HL-60/S4 treated with retinoic acid at 250 ng/mL for 4 days and 3 days (cell line): ENCODE measurements around the gene PRKCB.
"Not testable (repeated sequence)": the region's sequence is repeated elsewhere in the genome, so short reads cannot be mapped to it uniquely, and the experiment has no call there.

Experiments
- in situ Hi-C: fragments of 300-500 bp; cut with MboI; formaldehyde crosslinking; loops from 2 replicates; pipeline ENCODE4 v1.7.0; 2022; ENCODE audit warnings: low sequenced_read_pairs

Gene PRKCB

GRCh38 chr16:24203675-24204074 lies 367.9 kb downstream of the PRKCB start:
- in situ Hi-C loops: no loop called here

DNA sequence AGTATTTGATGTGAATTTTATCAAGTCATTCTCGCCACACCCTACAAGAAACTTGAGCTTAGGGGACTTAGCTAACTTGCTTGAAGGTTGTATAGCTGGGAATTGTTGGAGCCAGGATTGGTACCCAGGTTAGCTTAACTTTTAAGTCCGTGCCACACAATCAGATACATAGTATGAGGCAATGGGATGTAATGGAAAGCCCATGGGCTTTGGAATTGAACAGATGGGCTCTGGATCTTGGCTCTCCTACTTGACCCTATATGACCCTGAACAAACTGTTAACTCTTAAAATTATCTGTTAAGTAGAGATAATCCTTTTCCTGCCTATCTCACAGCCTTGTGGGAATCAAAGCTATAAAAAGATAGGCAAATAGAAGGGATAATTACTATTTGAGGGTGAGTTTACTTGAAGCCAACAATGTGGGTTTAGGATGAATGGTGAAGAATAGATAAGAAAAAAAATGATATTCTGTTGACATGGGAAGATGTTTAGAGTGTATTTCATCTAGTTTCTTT lies 368.4 kb downstream of the PRKCB start:
- in situ Hi-C loops: no loop called here

DNA sequence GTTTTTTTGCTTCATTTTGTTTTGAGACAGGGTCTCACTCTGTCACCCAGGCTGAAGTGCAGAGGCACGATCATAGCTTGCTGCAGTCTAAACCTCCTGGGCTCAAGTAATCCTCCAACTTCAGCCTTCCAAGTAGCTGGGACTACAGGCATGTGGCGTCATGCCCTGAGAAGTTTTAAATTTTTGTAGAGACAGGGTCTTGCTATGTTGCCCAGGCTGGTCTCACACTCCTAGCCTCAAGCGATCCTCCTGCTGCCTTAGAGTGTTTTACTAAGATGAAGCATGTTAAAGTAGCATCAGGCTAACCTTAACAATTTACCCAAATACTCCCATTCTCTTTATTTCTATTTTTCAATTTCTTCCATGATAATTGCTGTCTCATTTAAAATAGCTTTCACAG lies 371.1 kb downstream of the PRKCB start:
- in situ Hi-C loops: no loop called here

GRCh38 chr16:24208710-24209109 lies 372.9 kb downstream of the PRKCB start:
- in situ Hi-C loops: no loop called here

- in situ Hi-C loops: no loop called here
These were observed 379.2 kb downstream of the PRKCB start for GRCh38 chr16:24214992-24215391.

DNA sequence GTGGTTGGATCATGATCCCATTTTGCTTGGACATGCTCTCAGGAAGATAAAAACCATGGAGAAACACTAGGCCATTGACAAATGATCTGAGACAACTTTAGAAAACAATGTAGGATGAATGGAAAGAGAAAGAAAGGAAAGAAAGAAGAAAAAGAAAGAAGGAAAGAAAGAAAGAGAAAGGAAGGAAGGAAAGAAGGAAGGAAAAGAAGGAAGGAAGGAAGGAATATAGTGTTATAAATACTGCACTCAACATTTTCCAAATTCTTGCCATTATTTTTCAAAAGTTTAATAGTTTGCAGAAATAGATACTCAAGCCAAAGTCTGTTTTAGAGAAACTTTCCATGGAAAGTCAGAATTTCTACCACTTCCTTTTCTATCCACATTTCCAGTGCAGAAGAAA lies 381.2 kb downstream of the PRKCB start:
- in situ Hi-C loops: no loop called here

DNA sequence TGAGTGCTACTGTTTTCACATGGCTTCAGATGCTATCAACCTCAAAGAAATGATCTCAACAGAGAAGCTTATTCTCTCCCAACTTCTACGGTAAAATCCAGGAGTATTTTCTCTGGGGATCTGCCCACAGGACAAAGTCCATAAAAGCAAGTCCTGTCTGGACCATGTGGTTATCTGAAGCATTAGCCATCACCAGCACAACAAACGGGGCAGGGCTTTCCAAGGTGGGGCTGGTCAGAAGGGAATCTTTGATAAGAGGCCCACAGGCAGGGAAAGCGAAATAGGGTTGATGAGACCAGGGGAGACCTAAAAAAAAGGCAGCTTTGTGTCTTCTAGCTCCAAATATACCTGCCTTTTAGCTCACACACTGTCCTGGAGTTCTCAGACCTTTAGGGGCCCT lies 381.7 kb downstream of the PRKCB start:
- in situ Hi-C loops: no loop called here

DNA sequence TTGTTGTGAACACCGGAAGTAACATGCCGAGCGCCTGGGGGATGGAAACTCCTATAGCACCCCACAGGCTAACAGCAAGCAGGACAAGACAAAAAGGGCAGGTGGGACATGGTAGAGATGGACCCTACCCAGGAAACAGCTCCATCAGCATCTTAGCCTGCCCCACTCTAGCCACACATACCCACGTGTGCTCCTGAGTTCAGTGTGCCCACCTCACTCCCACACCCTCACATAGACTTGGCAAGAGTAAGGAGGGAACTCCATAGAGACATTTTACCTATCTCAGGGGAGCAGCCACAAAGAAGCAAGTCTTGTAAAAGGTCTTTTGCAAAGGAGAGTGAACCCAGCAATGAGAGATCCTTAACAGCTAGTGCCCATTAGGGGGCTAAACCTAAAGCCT lies 382.5 kb downstream of the PRKCB start:
- in situ Hi-C loops: no loop called here

DNA sequence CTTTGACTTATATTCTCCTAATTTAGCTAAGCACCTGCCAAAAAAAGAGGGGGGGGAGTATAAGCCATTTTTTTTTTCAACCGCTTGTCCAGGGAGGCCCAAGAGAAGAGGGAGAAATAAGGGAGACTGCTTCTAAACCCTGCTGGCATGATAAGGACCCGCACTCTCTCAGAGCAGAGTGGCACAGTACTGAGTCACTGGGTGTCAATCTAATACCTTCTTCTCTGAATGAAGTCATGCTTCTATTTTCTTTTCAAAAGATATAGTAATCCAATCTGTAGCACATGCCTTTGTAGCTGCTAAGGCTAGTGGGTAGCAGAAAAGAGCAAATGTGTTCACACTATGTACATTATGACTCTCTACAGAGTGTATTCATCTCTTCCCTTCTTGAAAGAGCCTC lies 385.4 kb downstream of the PRKCB start:
- in situ Hi-C loops: no loop called here

GRCh38 chr16:24228514-24228913 lies 392.7 kb downstream of the PRKCB start:
- in situ Hi-C loops: no loop called here

- in situ Hi-C loops: no loop called here
These were observed 397.2 kb downstream of the PRKCB start for GRCh38 chr16:24232936-24233335.

DNA sequence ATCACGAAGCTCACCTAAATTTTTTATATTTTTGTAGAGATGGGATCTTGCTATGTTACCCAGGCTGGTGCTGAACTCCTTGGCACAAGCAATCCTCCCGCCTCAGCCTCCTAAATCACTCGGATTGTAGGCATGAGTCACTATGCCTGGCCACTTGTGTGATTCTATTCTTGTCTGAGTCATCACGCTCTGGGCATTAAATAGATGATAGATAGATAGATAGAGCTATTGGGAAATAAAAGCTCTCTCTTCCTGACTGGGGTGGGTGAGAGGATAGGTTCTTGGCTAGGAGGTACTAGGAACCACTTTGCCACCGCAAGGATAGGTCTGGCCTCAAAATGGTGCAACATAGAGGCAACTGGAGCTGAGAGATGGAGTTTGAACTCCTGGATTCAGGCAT lies 399.0 kb downstream of the PRKCB start:
- in situ Hi-C loops: no loop called here

GRCh38 chr16:24235806-24236205 lies 400.0 kb downstream of the PRKCB start:
- in situ Hi-C loops: no loop called here

DNA sequence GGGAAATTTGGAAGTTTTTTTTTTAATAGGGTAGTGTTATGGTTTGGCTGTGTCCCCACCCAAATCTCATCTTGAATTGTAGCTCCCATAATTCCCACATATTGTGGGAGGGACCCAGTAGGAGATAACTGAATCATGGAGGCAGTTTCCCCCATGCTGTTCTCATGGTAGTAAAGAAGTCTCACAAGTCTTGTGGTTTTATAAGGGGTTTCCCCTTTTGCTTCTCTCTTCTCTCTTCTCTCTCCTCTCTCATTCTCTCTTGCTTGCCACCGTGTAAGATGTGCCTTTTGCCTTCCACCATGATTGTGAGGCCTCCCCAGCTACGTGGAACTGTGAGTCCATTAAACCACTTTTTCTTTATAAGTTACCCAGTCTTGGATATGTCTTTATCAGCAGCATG lies 403.1 kb downstream of the PRKCB start:
- in situ Hi-C loops: not testable (repeated sequence)

DNA sequence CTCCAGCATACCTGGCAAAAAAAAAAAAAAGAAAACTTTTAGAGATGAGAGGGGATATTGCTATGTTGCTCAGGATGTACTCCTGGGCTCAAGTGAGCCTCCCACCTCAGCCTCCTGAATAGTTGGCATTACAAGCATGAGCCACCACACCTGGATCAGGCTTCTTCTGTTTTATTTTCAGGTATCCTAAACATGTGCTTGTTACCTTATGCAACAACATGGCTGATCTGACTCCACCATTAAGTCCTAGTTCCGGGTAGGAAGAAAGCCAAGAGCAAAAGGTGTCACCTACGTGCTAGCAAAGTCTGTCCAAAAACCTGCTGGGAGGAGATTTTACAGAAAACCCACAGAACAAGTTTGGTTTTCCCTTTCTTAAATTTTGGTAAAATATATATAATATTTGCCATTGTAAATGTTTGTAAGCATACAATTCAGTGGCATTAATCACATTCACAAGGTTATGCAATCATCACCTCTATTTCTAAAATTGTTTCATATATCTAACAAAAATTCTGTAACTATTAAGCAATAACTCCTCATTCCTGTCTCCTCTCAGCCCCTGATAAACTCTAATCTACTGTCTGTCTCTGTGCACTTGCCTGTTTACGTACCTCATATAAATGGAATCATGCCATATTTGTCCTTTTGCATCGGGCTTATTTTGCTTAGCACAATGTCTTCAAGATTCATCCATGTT lies 411.3 kb downstream of the PRKCB start:
- in situ Hi-C loops: no loop called here

DNA sequence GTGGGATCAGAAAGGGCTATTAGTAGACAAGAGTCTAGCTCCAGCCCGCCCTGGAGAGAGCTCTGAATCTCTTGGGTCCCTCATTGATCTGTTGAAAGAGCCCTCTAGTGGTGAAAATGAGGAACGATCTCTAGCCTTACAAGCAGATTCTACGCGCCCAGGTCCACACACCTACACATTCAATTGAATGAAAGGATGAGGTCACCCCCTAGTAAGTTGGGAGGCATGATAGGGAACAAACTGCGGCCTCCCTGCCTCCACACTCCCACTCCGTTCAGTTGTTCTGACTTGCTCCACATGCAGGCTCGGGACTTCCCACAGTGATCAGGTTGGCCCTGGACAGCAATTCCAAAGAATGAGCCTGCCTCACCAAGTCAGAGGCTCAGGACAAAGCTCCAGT lies 417.4 kb downstream of the PRKCB start:
- in situ Hi-C loops: loop anchor here (25.0 kb wide), 1 partner anchor 516 kb away; no protein-coding TSS in a partner anchor

DNA sequence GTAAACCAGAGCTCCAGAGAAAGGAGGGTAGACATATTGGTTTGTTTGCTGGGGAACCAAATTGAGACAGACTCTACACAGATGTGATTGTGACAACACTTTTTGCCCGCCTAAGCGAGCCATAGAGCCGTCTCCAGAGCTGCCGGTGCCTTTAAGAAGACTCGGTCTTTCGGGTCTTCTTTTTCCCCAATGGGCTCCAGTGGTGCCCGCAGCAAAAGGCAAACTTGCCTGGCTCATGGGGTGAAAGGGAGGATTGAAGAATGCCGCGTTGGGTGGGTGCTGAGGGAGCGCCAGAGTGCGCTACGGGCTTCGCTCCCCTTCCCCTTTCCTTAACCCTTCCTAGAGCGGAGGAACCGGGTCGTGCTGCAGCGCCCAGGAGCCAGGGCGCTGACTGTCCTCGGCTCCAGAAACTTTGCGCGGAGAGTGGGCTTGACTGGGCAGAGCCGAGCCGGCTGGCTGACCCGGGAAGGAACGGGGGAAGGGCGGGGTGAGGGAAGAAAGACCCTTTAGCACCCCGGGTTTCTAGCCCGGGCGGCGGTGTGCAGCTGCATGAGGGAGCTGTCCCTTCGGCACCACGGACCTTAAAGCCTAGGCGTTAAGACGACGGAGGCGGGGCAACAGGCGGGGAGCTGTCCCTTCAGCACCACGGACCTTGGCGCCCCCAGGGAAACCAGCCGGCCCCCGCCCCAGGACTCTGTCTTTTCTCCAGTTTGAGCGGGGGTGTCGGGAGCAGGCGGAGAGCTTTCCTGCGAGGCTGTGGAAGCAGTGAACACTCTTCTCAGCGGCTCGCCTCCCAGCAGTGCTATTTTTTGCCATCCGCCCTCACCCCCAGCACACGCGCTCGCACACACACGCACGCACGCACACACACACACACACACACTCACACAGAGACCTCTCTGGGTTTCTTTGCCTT lies 419.9 kb downstream of the PRKCB start, which contains the start of gene CACNG3:
Gene CACNG3 (plus strand): TSS at position 880 of the 916 bp plus-strand sequence. CDS start 420 bp downstream, outside the sequence.
- in situ Hi-C loops: loop anchor here (25.0 kb wide), 1 partner anchor 518 kb away; no protein-coding TSS in a partner anchor

- in situ Hi-C loops: loop anchor here (25.0 kb wide), 1 partner anchor 521 kb away; no protein-coding TSS in a partner anchor
These were observed 422.2 kb downstream of the PRKCB start for GRCh38 chr16:24257958-24258357.

DNA sequence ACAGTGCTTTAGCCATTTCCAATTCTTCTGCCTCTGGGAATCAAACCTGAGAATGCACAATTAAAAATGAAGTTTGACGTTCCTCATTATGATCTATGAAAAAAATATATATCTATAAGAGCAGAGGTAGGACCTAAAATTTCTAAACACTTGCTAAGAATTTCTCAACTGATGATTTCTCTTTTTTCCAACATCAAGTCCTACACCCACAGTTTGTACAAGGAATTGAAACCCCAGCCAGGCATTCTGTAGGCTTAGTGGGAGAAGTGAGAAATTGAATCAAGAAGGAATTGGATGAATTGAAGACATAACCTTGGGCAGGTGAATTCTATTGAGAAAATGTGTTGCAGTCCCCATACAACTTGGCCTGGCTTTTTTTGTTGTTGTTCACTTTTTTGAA lies 423.0 kb downstream of the PRKCB start:
- in situ Hi-C loops: loop anchor here (25.0 kb wide), 1 partner anchor 521 kb away; no protein-coding TSS in a partner anchor

GRCh38 chr16:24262816-24263215 lies 427.0 kb downstream of the PRKCB start:
- in situ Hi-C loops: loop anchor here (25.0 kb wide), 1 partner anchor 526 kb away; no protein-coding TSS in a partner anchor
